SW480 (cell line): Measurements from ENCODE around the gene FAM107B.
"Not testable (repeated sequence)": the region's sequence is repeated elsewhere in the genome, so short reads cannot be mapped to it uniquely, and the experiment has no call there.

Source experiments
- DNase-seq: peaks from one replicate; pipeline ENCODE4 v3.0.0-alpha.2; 2016; ENCODE audit warnings: low spot score

Gene FAM107B

GRCh38 chr10:14774797-14775196, at the start of gene FAM107B:
FAM107B (minus strand) TSS chr10:14774897; CDS start chr10:14774663, 234 bp downstream.
- no peak for DNase-seq

- DNase-seq, result no peak
These were observed 49.3 kb upstream of the FAM107B start for GRCh38 chr10:14823966-14824365.

DNA sequence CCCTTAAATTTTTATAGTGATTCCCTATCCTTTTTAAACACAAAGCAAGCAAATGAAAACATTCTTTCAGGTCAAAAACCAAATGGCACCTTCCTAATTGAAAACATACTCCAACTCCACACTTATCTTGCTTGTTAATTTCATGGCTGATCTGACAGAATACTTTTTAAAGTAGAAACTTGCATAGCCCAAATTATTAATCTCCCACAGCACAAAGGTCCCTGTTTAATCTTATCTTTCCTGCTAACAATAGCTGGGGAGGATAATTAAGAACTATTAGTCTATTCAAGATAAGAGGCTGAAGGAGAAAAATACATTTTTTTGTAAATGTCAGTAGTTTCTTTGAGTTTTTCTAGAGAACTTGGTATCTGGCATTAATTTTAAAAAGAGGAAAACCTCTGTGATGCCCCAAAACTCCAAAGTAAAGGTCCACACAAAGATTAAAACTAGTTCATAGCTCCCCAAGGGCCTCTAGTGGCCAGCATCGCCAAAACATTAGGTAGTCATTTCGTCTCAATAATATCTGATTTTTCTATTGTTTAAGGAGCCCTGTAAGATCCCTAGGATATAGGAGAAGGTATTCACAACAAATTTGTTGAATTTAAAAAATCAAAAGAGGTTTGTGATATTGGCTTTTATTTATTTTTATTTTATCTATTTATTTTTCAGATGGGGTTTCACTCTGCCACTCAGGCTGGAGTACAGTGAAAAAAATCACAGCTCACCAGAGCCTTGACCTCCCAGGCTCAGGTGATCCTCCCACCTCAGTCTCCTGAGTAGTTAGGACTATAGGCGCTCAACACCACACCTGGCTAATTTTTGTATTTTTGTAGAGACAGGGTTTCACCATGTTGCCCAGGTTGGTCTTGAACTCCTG, 48.4 kb upstream of the FAM107B start:
- DNase-seq, result peak; percentile 34

DNA sequence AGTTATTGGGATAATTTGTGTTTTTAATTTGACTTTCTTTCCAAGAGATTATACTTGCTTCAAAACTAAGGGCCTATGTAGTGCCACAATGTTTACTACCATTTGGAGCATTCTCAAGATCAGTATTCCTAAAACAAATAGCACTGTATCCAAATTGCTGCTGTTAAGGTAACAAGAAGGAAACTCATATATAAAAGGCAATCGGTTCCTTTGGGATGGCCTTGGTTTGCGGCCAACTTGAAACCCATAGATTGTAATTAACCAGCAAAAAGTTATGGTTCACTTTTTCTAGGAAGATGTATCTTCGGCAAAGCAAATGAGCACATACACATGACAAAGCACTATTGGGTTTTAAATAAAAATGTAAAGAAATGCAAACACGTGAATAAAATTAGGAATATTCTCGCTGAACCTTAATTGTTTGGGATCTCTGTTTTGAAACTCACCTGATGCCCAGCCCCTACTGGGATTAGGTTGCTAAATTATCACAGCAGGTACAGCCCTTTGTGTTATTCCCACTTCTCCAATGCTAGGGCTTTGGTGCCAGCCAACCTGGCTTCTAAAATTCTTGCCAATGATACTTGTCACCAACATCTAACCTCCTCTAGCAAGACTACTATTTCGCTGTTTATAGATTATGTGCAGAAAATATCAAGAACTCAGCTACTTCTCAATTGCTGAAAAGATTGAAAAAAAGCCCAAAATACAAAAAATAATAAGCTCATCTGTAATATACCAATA, 47.1 kb upstream of the FAM107B start:
- no peak for DNase-seq

GRCh38 chr10:14820775-14821154, 46.1 kb upstream of the FAM107B start:
- DNase-seq, result no peak

- no peak for DNase-seq
These were observed 45.5 kb upstream of the FAM107B start for GRCh38 chr10:14820010-14820774.

GRCh38 chr10:14816717-14817116, 42.0 kb upstream of the FAM107B start:
- not testable (repeated sequence) for DNase-seq

GRCh38 chr10:14815681-14816080, 41.0 kb upstream of the FAM107B start:
- no peak for DNase-seq

GRCh38 chr10:14812271-14812670, 37.6 kb upstream of the FAM107B start:
- peak; percentile 9 for DNase-seq

GRCh38 chr10:14810969-14811953, 36.6 kb upstream of the FAM107B start:
- DNase-seq, result no peak

DNA sequence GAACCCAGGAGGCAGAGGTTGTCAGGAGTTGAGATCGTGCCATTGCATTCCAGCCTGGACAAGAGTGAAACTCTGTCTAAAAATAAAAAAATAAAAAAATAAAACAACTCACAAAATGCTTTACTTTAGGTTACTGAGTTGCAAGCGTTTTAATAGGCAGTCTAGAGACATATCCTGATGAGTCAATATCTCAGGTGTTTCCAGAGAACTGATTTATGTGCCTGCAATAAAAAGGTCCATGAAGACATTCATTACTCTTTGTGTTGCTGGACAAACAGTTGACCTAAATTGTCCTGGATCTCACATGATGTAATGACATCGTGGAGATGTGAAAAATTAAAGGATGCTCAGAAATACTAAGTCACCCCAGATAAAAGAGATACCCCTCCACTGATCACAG, 31.6 kb upstream of the FAM107B start:
- DNase-seq, result no peak

- no peak for DNase-seq
These were observed 29.1 kb upstream of the FAM107B start for GRCh38 chr10:14803827-14804226.

DNA sequence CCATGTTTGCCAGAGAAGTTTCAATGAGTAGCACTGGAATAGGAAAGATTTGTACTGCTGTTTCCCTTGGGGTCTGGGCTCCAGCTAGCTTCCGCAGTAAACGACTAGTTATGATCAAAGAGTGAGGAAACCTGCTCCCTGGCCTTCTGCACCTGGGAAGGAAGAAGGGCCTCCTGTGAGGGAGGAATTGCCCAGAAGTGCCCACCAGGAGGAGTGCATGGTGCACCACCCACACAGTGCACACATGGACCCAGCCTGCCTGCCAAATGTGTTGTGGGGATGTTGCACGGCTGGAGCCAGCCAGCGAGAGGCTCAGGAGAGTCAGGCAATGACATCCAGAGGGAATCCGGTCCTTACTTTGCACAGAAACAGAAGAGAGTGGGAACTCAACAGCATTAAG, 27.0 kb upstream of the FAM107B start:
- DNase-seq, result no peak

GRCh38 chr10:14800397-14800796, 25.7 kb upstream of the FAM107B start:
- DNase-seq, result no peak

- no peak for DNase-seq
These were observed 23.9 kb upstream of the FAM107B start for GRCh38 chr10:14798636-14799035.

DNA sequence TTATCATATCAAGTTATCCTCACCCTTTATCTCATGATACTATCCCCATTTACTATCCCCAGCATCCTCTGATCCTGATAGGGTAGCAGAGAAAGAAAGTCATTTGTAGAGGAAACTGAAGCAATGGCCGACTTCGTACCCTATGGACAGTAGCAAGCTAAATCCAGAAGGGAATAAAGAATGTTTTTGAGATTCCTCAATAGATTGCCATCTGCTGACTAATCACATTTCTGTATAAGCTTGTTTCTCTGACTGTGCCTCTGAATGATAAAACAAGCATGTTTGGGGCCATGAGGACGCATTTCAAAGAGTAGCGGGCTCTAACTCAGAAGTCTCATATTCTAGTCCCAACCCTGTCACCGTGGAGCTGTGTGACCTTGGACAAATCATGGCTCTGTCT, 13.2 kb upstream of the FAM107B start:
- no peak for DNase-seq

DNA sequence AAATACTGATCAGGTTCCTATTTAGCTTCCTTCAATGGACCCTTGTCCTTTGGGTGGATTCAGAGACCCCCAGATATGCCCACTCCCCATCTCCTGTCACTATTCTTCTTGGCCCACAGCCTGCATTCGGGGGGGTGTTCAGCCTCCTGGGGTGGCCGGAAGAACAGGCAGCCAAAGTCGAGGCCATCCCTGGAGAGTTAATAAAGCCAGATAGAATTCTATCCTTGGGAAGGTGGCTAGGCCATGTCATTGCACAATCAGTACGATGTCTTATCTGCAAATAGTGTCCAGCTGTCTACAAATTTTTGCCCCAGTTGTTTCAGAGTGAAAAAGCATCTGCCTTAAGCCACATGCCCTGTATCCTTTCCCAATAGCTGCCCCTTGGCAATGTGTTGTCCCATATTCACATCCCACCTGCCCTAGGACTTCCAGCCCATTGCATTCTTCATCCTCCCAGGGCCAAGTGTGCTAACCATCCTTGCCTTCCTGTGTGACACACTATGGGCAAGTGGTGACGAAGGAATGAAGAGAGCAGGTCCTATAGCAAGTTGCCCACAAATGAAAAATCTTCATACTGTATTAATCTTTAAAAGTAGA, 9.9 kb upstream of the FAM107B start:
- DNase-seq, result no peak

- DNase-seq, result peak; percentile 60
These were observed 8.1 kb upstream of the FAM107B start for GRCh38 chr10:14782691-14783363.

- DNase-seq, result no peak
These were observed 7.1 kb upstream of the FAM107B start for GRCh38 chr10:14781763-14782162.

GRCh38 chr10:14779001-14779651, 4.4 kb upstream of the FAM107B start:
- DNase-seq, result no peak
